ENCODE data around the gene LRMDA. TPM values are rescaled to one million over a fixed set of nuclear protein-coding genes. Genes with fewer than 3 reads are reported as not detected.

Gene LRMDA
- polyA plus RNA-seq, 2 of the 4 experiments (the other 2 are of a cell fraction): 4.6 to 5.2 TPM

GRCh38 chr10:76327441-76327840 lies 896.0 kb downstream of the LRMDA start:
- TF ChIP-seq BCL3 (IDR thresholded peaks at IDR 0.05) (no peak), HMGXB4 (CRISPR knock-in tag; IDR thresholded peaks at IDR 0.05; ENCODE audit: borderline replicate concordance) (no peak), GATA3 (IDR thresholded peaks at IDR 0.05; ENCODE audit: borderline replicate concordance) (no peak), EHF (CRISPR knock-in tag; IDR thresholded peaks at IDR 0.05) (no peak), SMC3 (IDR thresholded peaks at IDR 0.05) (no peak), KDM5A (IDR thresholded peaks at IDR 0.05) (no peak), CBX8 (IDR thresholded peaks at IDR 0.05) (no peak), SREBF2 (IDR thresholded peaks at IDR 0.05) (no peak), CTCF (IDR thresholded peaks at IDR 0.05) (no peak), TP53 (CRISPR knock-in tag; IDR thresholded peaks at IDR 0.05) (no peak), MAFK (IDR thresholded peaks at IDR 0.05; ENCODE audit: partially characterized antibody) (no peak), CHD2 (IDR thresholded peaks at IDR 0.05; ENCODE audit: low read length, partially characterized antibody) (no peak)
- CTCF ChIA-PET: no interaction called here
- peaks cover 15% of the 10 kb centered on the region for H3K4me1 ChIP-seq
- FAIRE-seq (no peak), ATAC-seq (no peak), DNase-seq (ENCODE audit: low read depth in 1 of 2, low spot score in 1 of 2) (no peak)
- 46% methylated on average over 2 of the region's 2 CpGs for WGBS (ENCODE audit: missing lambda C conversion rate)
- no peak overlapping the region for H3K4me3 ChIP-seq
- no peak overlapping the region for H3K4me2 ChIP-seq
- POLR2A ChIA-PET: no interaction called here
- no peaks in the 10 kb centered on the region for H3K9me3 ChIP-seq
- H3K27ac ChIP-seq: no peak overlapping the region

GRCh38 chr10:76328348-76328747 lies 896.9 kb downstream of the LRMDA start:
- Histone ChIP-seq H3K4me2 (no peak overlapping the region), H3K4me1 (peaks cover 15% of the 10 kb centered on the region), H3K27ac (0 out of 6 replicates have a peak overlapping the region, but pooled peaks of 1 of the 2 experiments have one; percentile 6), H3K4me3 (no peak overlapping the region), H3K9me3 (no peaks in the 10 kb centered on the region)
- FAIRE-seq (no peak), ATAC-seq (no peak), DNase-seq (ENCODE audit: low read depth in 1 of 2, low spot score in 1 of 2) (no peak)
- ChIA-PET POLR2A (no interaction called here), CTCF (interaction anchor here (0.8 kb wide), 1 partner anchor 11 kb away, joined by 3 read pairs; no protein-coding TSS in a partner anchor)
- 74% methylated on average over 2 of the region's 2 CpGs for WGBS (ENCODE audit: missing lambda C conversion rate)
- TF ChIP-seq PBX3 (IDR thresholded peaks at IDR 0.05): no peak
- TF ChIP-seq POLR2A (IDR thresholded peaks at IDR 0.05; ENCODE audit: low read length): no peak
- TF ChIP-seq ATOH8 (CRISPR knock-in tag; IDR thresholded peaks at IDR 0.05; ENCODE audit: low read depth): no peak
- no peak for TF ChIP-seq JUN (IDR thresholded peaks at IDR 0.05)
- TF ChIP-seq HDAC2 (IDR thresholded peaks at IDR 0.05): no peak
- no peak for TF ChIP-seq RFX5 (IDR thresholded peaks at IDR 0.05)
- no peak for TF ChIP-seq RCOR1 (IDR thresholded peaks at IDR 0.05; ENCODE audit: low read depth, low read length)
- no peak for TF ChIP-seq MYC (IDR thresholded peaks at IDR 0.05; ENCODE audit: borderline replicate concordance, low read length)
- no peak for TF ChIP-seq JUNB (IDR thresholded peaks at IDR 0.05)
- no peak for TF ChIP-seq E2F6 (IDR thresholded peaks at IDR 0.05; ENCODE audit: borderline replicate concordance, low read depth)
- no peak for TF ChIP-seq ELK1 (IDR thresholded peaks at IDR 0.05; ENCODE audit: low read depth, low read length)
- TF ChIP-seq ZC3H11A (IDR thresholded peaks at IDR 0.05): no peak
- no peak for TF ChIP-seq BCL3 (IDR thresholded peaks at IDR 0.05)
- TF ChIP-seq HOXA7 (CRISPR knock-in tag; IDR thresholded peaks at IDR 0.05): no peak
- TF ChIP-seq KDM1A (IDR thresholded peaks at IDR 0.05; ENCODE audit: low read depth): no peak
- no peak for TF ChIP-seq HEYL (CRISPR knock-in tag; IDR thresholded peaks at IDR 0.05)
- no peak for TF ChIP-seq EHMT2 (IDR thresholded peaks at IDR 0.05; ENCODE audit: low read depth)
- TF ChIP-seq USF2 (IDR thresholded peaks at IDR 0.05): no peak

All from A549 (cell line).